Osteocyte (in vitro differentiated cells): Measurements from ENCODE around the gene IL10RB. TPM values are rescaled to one million over a fixed set of nuclear protein-coding genes. Genes with fewer than 3 reads are reported as not detected.

Source experiments
- DNase-seq: peaks from one replicate; pipeline ENCODE4 v3.0.0; 2021; ENCODE audit warnings: mixed read lengths; ENCODE audit not compliant: unreplicated experiment; ENCODE audit errors: extremely low spot score
- H3K27ac Mint-ChIP-seq: one replicate; pipeline ENCODE4 v1.8.0; 2021; ENCODE audit warnings: mild to moderate bottlenecking, mixed read lengths; ENCODE audit not compliant: unreplicated experiment
- H3K27me3 Mint-ChIP-seq: one replicate; pipeline ENCODE4 v1.8.0; 2021; ENCODE audit warnings: mixed read lengths; ENCODE audit not compliant: unreplicated experiment
- H3K36me3 Mint-ChIP-seq: one replicate; pipeline ENCODE4 v1.8.0; 2021; ENCODE audit warnings: mixed read lengths; ENCODE audit not compliant: unreplicated experiment
- H3K4me1 Mint-ChIP-seq: one replicate; pipeline ENCODE4 v1.8.0; 2021; ENCODE audit warnings: mixed read lengths; ENCODE audit not compliant: unreplicated experiment
- H3K4me3 Mint-ChIP-seq: one replicate; pipeline ENCODE4 v1.8.0; 2021; ENCODE audit warnings: mild to moderate bottlenecking, moderate library complexity, mixed read lengths; ENCODE audit not compliant: unreplicated experiment
- H3K9me3 Mint-ChIP-seq: one replicate; pipeline ENCODE4 v1.8.0; 2021; ENCODE audit warnings: mixed read lengths; ENCODE audit not compliant: unreplicated experiment
- CTCF ChIP-seq: fragments of 200-600 bp; sonication (generic); IDR thresholded peaks from 2 replicates; pipeline ENCODE4 v1.5.0; 2021; ENCODE audit warnings: antibody characterized with exemption, mild to moderate bottlenecking, moderate library complexity
- total RNA-seq: library from RNA; stranded (reverse); gene quantifications from 2 replicates; pipeline ENCODE4 v1.2.1, GENCODE V29; 2021

IL10RB gene
- total RNA-seq, 1 donor from 2014 or later, result 21.1 TPM

GRCh38 chr21:33257094-33257803 lies 8.9 kb upstream of the IL10RB start:
- no peak overlapping the region for H3K4me3 Mint-ChIP-seq

GRCh38 chr21:33258475-33258874 lies 7.7 kb upstream of the IL10RB start:
- no peak for TF ChIP-seq CTCF
- Mint-ChIP-seq H3K4me1 (no peaks in the 10 kb centered on the region), H3K9me3 (no peaks in the 10 kb centered on the region), H3K27ac (no peak overlapping the region), H3K27me3 (no peaks in the 10 kb centered on the region), H3K36me3 (peaks cover 29% of the 10 kb centered on the region), H3K4me3 (no peak overlapping the region)
- peak; percentile 42 for DNase-seq

More at GRCh38 chr21:33257094-33257803, 8.9 kb upstream of the IL10RB start:
- TF ChIP-seq CTCF, result no peak
- H3K36me3 Mint-ChIP-seq, result peaks cover 35% of the 10 kb centered on the region
- H3K4me1 Mint-ChIP-seq, result no peaks in the 10 kb centered on the region
- no peaks in the 10 kb centered on the region for H3K27me3 Mint-ChIP-seq
- no peaks in the 10 kb centered on the region for H3K9me3 Mint-ChIP-seq
- peak; percentile 66 for DNase-seq
- no peak overlapping the region for H3K27ac Mint-ChIP-seq

GRCh38 chr21:33259428-33259827 lies 6.7 kb upstream of the IL10RB start:
- Mint-ChIP-seq H3K27me3 (no peaks in the 10 kb centered on the region), H3K27ac (no peak overlapping the region), H3K9me3 (no peaks in the 10 kb centered on the region), H3K4me1 (no peaks in the 10 kb centered on the region), H3K4me3 (no peak overlapping the region), H3K36me3 (peaks cover 29% of the 10 kb centered on the region)
- no peak for TF ChIP-seq CTCF
- DNase-seq, result no peak

- Mint-ChIP-seq H3K4me1 (no peaks in the 10 kb centered on the region), H3K27me3 (no peaks in the 10 kb centered on the region), H3K27ac (no peak overlapping the region), H3K9me3 (no peaks in the 10 kb centered on the region), H3K36me3 (peaks cover 27% of the 10 kb centered on the region), H3K4me3 (no peak overlapping the region)
- DNase-seq, result peak; percentile 51
- no peak for TF ChIP-seq CTCF
Observed at GRCh38 chr21:33259995-33260394, 6.2 kb upstream of the IL10RB start.

- no peak for TF ChIP-seq CTCF
- H3K27me3 Mint-ChIP-seq, result no peaks in the 10 kb centered on the region
- H3K9me3 Mint-ChIP-seq, result no peaks in the 10 kb centered on the region
- DNase-seq, result peak; percentile 44
- no peak overlapping the region for H3K27ac Mint-ChIP-seq
- no peak overlapping the region for H3K4me3 Mint-ChIP-seq
- peaks cover 10% of the 10 kb centered on the region for H3K4me1 Mint-ChIP-seq
- peaks cover 21% of the 10 kb centered on the region for H3K36me3 Mint-ChIP-seq
Observed at GRCh38 chr21:33261635-33262034, 4.5 kb upstream of the IL10RB start.
